HG03280 (cell line): Measurements from ENCODE around the gene ATP2A3.

Experiments used
- ATAC-seq: cut with Tn5 transposase; IDR thresholded peaks from one replicate; pipeline ENCODE4 v1.9.1; 2021; ENCODE audit warnings: mild to moderate bottlenecking, moderate library complexity; ENCODE audit not compliant: unreplicated experiment

The ATP2A3 gene

GRCh38 chr17:3964203-3965117, at the start of gene ATP2A3:
ATP2A3 (minus strand) TSS chr17:3964437; CDS start chr17:3964291, 146 bp downstream.
- peak; percentile 61 for ATAC-seq

- no peak for ATAC-seq
Observed at GRCh38 chr17:4010754-4011153, 46.5 kb upstream of the ATP2A3 start.

DNA sequence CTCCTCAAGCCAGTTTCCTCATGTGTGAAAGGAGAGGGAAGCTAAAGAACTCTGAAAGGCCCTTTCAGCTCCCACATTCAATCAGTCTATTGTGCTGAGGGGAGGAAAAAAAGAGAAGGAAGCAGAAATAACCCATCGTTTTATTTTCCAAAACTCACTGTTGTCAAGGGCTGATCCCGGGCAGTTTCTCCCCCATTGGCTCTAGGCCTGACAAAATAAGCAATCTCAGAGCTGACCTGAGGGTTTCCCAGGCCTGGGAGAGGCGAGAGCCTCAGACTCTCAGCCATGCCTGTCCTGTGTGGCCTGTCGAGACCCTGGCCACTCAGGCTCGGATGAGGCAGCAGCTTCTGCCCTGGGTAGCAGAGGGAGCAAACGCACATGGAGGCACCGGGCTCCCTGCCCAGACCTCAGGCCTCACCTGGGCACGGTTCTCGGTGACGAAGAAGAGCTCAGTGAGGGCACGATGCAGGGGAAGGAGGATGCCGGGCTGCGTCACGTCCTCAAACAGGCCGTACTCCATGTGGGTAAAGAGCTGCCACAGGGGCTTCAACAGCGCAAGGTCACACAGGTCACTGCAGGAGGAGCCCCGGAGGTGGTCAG, 45.0 kb upstream of the ATP2A3 start:
- ATAC-seq = no peak

DNA sequence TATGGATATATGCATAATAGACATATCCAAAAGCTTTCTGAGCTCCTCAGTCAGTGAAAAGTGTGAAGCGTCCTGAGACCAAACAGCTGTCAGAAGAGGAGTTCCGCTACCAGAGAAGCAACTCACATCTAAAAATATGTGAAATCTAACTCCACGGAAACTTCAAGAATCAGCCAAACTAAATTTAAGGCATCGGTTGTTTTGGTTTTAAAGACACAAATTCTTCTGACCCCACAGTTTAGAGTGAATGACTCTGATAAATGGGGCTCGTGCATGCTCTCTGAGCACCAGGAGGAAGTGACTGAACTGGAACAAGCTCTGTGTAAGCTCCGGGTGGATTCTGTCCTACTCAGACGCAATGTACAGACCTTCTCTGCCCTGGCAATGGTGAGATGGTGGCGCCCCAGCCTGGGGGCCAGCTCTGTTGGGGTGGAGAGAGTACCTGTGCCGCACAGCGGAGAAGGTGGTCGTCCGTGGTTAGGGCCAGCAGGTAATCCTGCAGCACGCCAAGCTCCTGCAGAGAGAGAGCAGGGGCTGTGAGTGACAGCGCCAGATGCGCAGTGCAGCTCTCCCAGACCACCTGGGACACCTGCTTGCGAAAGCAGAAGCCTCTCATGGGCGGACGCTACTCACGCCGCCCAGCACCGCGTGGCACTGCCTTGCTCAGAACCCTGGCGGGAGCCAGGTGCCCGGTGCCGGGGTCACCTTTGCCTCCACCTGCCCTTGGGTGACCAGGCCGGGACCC, 44.4 kb upstream of the ATP2A3 start:
- ATAC-seq = no peak

DNA sequence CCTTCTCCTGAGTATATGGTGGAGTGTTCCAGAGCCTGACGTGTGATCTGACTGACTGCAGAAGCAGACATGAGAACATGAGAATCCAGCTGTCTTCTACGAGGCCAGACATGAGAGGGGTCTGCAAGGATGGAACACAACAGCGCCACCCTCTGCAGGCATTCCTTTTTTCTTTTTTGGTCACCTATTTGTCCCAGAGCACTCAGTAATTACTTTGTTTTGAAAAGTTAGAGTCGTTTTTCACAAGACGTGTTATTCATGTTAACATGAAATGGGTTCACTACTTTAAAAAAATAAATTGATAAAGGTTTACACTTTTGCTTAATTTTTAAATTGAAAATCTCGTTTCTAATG, 43.8 kb upstream of the ATP2A3 start:
- ATAC-seq = no peak

- ATAC-seq = no peak
Observed at GRCh38 chr17:4007346-4008081, 43.3 kb upstream of the ATP2A3 start.

GRCh38 chr17:4006745-4007211, 42.5 kb upstream of the ATP2A3 start:
- no peak for ATAC-seq

DNA sequence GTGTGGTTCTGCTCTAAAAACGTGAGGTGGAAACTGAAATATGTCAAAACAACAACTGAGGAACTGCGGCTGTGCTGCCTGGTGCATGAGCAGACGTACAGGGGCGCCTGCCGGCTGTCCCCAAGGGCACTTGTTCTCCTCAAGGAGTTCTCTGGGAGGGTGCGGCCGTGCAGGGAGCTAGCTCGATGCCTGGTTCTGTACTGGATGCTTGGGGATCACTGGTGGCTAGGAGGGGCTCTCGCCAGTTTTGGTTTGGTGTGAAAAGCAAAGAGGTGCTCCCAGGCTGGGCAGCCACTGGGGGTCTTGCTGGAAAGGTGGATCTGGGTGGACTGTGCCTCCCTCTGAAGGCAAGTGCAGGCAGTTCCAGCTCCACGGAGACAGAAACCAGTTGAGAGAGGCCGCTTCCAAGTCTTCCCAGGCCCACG, 41.9 kb upstream of the ATP2A3 start:
- no peak for ATAC-seq

GRCh38 chr17:4005296-4006164, 41.3 kb upstream of the ATP2A3 start:
- ATAC-seq = no peak

- no peak for ATAC-seq
Observed at GRCh38 chr17:4004517-4005295, 40.5 kb upstream of the ATP2A3 start.

- ATAC-seq = no peak
Observed at GRCh38 chr17:4003501-4004421, 39.5 kb upstream of the ATP2A3 start.

GRCh38 chr17:4003131-4003500, 38.9 kb upstream of the ATP2A3 start:
- no peak for ATAC-seq

- ATAC-seq = no peak
Observed at GRCh38 chr17:4001048-4001590, 36.9 kb upstream of the ATP2A3 start.

- no peak for ATAC-seq
Observed at GRCh38 chr17:3998436-3998835, 34.2 kb upstream of the ATP2A3 start.

DNA sequence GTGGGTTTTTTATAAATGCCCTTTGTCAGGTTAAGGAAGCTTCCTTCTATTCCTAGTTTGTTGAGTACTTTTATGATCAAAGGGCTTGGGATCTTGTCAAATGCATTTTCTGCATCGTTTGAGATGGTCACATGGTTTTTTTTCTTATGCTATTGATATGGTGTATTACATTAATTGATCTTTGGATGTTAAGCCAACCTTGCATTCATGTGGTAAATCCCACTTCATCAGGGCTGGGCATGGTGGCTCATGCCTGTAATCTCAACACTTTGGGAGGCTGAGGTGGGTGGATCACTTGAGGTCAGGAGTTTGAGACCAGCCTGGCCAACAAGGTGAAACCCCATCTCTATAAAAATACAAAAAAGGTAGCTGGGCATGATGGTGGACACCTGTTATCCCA, 30.8 kb upstream of the ATP2A3 start:
- no peak for ATAC-seq

GRCh38 chr17:3994221-3994576, 30.0 kb upstream of the ATP2A3 start:
- no peak for ATAC-seq

- no peak for ATAC-seq
Observed at GRCh38 chr17:3993493-3994220, 29.4 kb upstream of the ATP2A3 start.
